GM19023 (cell line): Measurements from ENCODE around the gene ADGRB2.

ENCODE experiments used
- ATAC-seq: cut with Tn5 transposase; IDR thresholded peaks from one replicate; pipeline ENCODE4 v1.9.1; 2021; ENCODE audit warnings: mild to moderate bottlenecking, moderate library complexity; ENCODE audit not compliant: unreplicated experiment

ADGRB2 gene

DNA sequence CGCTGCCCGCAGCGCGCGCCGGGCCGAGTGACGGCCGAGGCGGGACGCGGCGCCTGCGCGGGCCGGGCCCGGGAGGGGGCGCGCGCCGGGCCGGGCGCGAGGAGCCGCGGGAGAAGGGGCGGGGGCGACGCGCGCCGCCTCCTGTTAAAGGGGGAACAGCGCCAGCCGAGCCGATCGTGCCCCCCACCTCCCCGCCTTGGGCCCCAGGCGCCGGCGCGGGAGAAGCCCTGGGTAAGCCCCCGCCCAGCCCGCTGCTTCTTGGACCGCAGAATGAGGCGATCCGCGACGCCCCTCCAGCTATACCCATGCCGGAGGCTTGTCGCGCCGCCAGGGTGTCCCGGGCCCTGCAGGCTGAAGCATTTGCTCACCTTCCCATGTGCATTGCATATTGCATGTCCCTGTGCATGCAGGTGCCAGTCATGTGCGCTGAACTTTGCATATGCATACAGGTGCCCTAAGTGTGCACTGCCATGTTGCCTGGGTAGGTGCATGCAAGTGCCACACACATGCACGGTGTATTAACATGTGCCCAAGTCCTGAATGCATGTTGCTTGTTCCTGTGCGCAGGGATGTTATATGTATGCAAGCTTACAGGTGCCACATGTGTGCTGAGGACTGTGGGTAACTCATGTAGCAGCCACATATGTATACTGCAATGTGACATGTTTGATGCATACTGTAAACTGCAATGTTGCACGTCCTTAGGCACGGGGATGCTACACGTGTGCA is at the start of gene ADGRB2:
Gene ADGRB2, minus strand, starts transcription at position 29 of the 729 bp plus-strand sequence. CDS start 7,119 bp downstream, outside the sequence.
- no peak for ATAC-seq

DNA sequence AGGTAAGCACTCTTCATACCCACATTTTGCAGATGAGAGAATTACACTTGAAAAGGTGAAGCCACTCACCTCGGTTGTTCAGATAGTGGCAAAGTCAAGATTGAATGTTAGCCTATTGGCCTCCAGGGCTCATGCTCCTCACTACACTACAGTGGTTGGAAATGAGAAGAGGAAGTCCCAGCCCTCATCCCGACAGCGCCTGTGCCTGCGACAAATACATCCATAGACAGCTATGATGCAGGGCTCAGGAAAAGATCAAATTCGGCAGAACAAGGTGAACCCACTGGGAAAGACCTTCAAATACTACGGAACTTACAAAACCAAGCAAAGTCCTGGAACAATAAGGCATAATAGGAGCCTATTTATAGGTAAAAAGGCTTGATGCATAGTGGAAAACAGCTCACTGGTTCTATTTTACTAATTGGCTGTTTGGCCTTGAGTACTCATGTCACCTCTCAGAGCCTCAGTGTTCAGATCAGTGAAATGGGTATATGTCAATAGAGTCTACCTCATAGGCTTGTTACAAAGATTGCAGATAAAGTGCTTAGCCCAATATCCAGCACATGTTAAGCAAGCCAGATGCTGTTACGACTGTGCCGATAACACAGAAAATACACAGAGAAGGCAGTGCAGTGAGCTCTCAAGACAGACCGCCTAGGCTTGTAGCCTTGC is 48.2 kb upstream of the ADGRB2 start:
- ATAC-seq = no peak

GRCh38 chr1:31811605-31812004 is 47.5 kb upstream of the ADGRB2 start:
- ATAC-seq = no peak

DNA sequence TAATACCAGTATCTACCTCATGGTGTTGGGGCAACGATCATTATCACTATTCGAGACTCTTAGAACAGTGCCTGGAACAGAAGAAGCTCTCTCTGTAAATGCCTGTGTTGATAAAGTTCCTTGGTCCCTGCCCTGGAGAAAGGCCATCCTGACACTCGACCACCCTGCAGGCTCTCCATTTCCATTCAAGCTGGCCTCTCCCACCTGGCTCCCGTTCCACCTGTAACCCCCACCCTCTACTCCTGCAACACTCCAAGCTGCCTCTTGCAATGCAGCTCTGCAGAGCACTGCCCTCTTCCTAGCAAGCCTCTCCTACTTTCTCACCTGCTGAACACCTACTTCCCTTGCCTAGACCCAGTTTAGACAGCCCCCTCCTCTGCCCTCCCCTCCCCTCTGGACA is 45.6 kb upstream of the ADGRB2 start:
- ATAC-seq = no peak

DNA sequence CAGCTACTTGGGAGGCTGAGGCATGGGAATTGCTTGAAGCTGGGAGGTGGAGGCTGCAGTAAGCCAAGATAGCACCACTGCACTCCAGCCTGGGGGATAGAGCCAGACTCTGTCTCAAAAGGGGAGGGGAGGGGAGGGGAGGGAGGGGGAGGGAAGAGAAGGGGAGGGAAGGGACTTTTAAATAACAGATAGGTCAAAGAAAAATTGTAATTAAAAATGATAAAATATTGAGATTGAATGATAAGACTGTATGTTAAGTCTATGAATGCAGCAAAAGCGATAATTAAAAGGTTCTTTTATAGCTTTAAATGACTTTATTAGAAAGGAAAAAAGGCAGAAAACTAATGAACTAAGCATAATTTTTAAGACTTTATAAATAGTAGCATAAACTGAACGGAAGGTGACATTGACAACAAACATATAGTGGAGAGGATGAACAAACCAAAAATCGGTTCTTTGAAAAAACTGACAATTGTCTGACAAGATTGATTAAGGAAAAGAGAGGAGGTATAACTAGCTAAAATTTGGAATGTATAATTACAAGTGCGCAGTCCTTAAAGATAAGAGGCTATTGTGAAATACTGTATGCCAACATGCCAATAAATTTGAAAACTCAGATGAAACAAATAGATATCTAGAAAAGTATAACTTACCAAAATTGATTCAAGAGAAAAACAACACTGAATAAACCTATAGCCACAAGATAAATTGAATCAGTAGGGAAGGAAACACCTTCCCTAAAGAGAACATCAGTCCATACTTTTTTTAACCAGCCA is 43.3 kb upstream of the ADGRB2 start:
- no peak for ATAC-seq

GRCh38 chr1:31805318-31805717 is 41.2 kb upstream of the ADGRB2 start:
- ATAC-seq = no peak

GRCh38 chr1:31804098-31804497 is 40.0 kb upstream of the ADGRB2 start:
- no peak for ATAC-seq

DNA sequence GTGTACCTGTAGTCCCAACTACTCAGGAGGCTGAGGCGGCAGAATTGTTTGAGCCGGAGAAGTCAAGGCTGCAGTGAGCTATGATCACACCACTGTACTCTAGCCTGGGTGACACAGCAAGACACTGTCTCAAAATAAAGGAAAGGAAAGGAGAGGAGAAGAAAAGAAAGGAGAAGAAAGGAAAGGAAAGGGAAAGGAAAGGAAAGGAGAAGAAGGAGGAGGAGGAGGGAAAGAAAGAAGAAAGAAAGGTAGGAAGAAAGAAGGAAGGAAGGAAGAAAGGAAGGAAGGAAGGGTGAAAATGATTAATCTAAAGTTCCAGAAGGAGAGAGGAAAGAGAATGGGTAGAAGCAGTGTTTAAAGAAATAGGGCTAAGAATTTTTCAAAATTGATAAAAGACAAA is 39.5 kb upstream of the ADGRB2 start:
- no peak for ATAC-seq

DNA sequence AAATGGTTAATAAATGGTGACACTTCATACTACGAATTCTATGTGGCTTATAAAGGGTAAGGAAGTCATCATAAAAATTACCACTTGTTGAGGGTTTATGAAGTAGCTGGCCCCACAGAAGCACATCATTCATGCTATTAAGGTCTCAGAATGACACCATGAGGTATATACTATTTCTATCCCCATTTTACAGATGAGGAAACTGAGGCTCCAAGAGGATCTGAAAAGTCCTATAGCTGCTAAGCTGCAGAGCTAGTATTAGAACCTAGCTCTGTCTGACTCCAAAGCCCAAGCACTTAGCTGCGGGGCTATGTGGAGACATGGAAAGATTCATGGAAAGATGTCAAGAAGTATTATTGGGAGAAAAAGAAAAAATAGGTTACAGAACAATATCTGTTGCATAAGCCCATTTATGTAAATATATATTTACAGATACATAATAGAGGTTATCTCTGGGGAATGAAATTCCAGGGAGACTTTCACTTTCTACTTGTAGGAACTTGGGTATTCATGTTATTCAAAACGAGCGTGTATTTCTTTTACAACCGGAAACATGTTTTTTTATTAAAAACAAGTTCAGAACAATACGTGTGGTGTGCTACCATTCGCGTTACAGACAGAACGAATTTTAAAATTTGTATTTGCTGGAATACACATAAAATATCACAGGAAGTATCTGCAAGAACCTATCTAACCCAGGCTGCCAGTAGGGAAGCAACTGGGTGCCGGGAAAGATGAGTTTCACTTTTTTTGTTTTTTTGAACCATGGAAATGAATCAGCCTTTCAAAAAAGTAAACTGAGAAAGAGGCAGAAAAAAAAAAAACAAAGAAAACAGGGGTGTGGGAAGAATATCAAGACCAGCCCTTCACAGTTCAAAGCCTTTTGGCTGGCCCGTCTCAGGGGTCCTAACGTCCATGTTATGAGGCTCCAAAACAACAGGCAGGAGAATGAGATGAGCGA is 38.3 kb upstream of the ADGRB2 start:
- no peak for ATAC-seq

DNA sequence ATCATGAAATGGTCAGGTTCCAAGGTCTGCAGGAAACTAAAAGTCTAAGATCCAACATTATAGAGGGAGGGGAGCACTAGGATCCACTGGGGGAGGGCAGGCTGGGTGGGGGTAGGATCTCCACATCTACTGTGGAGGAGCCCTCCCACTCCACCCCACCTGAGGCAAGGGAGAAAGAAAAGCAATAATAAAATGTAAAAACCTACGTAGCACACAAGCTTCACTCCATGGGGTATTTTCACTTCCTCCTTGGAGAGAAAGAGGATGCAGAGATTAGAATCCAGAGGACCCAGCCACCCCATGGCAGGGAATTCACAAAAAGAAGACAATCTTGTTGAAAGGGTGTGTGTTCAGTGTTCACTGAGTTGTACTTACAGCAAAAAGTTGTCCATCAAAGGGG is 37.3 kb upstream of the ADGRB2 start:
- no peak for ATAC-seq

DNA sequence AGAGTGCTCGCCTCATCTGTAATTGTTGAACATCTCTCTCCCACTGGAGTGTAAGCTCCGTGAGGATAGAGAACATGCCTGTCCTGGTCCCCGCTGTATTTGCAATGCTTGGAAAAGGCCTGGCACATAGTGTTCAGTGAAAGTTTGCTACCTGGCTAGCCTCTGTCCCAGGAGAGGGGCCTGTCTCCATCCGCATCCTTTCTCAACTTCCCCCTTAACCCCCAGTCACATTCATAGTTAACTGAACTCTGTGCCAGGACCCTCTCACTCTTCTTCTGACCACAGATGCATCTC is 36.5 kb upstream of the ADGRB2 start:
- no peak for ATAC-seq

DNA sequence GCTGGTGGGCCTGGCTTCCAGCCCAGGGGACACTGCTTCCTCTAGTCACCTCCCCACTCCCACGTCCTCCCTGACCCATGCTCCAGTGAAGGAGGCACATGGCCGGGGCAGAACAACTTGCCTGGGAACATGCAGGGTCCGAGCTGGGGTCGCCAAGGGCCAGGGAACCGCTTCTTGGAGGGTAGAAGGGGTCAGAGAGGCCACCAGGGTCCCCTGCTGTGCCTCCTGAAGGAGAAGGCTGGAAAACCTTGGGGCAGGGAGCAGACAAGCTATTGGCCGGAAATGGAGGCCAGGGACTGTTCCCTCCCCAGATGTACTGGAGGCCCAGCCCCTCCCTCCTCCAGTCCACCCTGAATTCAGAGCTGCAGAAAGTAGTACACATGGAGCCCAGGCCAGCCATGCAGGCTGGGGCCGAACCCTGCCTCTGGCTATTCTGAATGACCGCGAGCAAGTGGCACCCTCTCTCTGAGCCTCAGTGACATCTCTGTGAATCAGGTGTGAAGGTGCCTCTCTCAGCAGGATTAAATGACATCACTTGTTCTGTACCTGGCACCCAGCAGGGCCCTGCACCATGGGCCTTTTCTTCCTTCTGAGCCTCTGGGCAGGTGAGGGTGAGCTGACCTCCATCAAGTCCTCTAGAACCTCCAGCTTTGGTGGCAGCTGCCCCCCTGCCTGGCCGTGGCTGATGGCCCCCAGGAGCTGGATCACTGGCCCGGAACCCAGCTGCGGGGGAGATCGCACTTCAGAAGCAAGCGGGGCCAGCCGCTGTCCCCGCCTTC is 35.9 kb upstream of the ADGRB2 start:
- no peak for ATAC-seq

GRCh38 chr1:31799196-31799894 is 35.2 kb upstream of the ADGRB2 start:
- ATAC-seq = no peak

DNA sequence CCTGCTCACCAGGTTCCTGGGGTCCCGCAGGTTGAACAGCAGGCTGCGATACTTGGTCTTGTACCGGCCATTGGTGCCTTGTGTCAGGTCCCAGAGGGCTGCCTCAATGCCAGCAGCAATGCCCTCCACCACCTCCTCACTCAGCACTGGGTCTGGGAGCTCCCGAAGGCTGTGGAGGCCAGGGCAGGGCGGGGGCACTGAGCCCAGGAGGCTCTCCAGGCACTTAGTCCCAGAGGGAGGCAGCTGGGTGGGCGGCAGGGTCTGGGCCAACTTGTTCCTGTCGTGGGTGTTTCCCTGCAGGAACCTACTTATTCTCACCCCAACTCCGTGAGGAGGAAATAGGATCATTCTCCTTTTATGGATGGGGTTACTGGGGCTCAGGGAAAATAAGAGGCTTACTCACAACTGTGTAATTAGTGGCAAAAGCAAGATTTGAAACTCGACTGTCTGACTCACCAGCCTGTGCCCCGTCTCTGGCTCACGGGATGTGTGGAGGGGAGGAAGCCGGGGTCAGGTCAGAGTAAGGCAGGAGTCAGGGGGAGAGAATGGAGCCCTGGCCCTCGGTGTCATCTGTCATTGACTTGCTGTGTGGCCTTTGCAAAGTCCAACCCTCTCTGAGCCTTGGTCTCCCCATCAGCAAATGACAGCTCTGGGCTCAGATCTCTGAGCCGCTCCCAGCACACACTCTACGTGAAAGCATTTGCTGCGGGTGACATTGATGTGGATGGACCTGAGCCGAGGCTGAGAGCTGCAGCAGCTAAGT is 34.5 kb upstream of the ADGRB2 start:
- ATAC-seq = no peak

GRCh38 chr1:31798086-31798432 is 33.9 kb upstream of the ADGRB2 start:
- no peak for ATAC-seq

- ATAC-seq = no peak
Observed at GRCh38 chr1:31797216-31797615, 33.1 kb upstream of the ADGRB2 start.

- ATAC-seq = no peak
Observed at GRCh38 chr1:31796707-31797106, 32.6 kb upstream of the ADGRB2 start.

DNA sequence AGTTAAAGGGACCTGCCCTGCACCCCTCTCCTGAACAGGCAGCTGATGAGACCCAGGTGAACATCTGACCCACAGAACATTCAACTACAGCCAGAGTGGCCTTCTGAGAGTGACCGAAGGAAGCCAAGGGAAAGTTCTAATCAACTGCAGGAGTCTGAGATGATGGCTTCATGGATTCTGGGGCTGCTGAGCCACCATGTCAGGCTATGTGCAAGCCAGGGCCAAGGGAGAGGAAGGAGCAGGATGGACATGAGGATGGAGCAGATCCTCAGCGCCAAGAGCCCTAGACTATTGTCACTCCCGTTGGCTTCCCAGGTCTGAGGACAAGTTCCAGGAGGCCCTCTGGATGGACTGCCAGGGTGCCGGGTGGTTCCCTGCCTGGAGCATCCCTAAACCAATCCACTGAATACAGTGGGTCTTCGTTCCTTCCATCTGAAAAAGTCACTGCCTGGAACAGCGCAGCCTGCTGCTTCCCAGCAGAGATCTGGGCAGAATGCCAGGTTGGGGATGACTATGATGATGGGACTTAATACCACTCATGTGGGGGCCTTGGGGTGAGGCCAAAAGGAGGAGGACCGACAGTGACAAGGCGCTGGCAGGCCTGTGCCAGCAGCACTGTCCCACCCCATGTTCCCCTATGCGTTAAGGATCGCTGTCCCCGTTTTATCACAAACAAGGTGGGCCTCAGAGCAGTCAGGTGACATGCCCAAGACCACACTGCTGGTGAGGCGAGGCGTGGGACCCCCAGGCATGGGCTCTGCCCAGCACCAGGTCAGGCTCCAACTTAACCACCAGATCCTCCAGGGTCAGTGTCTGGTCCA is 31.9 kb upstream of the ADGRB2 start:
- no peak for ATAC-seq
